NCI-H748 treated with DMSO at 0.1 percent for 48 hours (cell line): Measurements from ENCODE around the gene SLC29A4.
"Not testable (repeated sequence)": the region's sequence is repeated elsewhere in the genome, so short reads cannot be mapped to it uniquely, and the experiment has no call there.

Experiments used
- DNase-seq: peaks from one replicate; lab custom pipeline; 2025; lab: John Stamatoyannopoulos, UW

SLC29A4 gene

GRCh38 chr7:5296611-5297226, 14.0 kb downstream of the SLC29A4 start:
- no peak for DNase-seq

- no peak for DNase-seq
These were observed 17.6 kb downstream of the SLC29A4 start for GRCh38 chr7:5300366-5300765.

GRCh38 chr7:5302577-5302976, 19.8 kb downstream of the SLC29A4 start:
- no peak for DNase-seq

- no peak for DNase-seq
These were observed 20.3 kb downstream of the SLC29A4 start for GRCh38 chr7:5303061-5303460.

GRCh38 chr7:5303591-5304505, 21.1 kb downstream of the SLC29A4 start:
- no peak for DNase-seq

GRCh38 chr7:5305050-5305449, 22.3 kb downstream of the SLC29A4 start:
- DNase-seq, result not testable (repeated sequence)

- DNase-seq, result not testable (repeated sequence)
These were observed 24.7 kb downstream of the SLC29A4 start for GRCh38 chr7:5307221-5308142.

GRCh38 chr7:5309146-5309545, 26.4 kb downstream of the SLC29A4 start:
- no peak for DNase-seq

GRCh38 chr7:5310822-5311405, 28.2 kb downstream of the SLC29A4 start:
- DNase-seq, result no peak

- not testable (repeated sequence) for DNase-seq
These were observed 29.7 kb downstream of the SLC29A4 start for GRCh38 chr7:5312276-5313070.

- not testable (repeated sequence) for DNase-seq
These were observed 30.5 kb downstream of the SLC29A4 start for GRCh38 chr7:5313076-5313885.

- no peak for DNase-seq
These were observed 32.1 kb downstream of the SLC29A4 start for GRCh38 chr7:5314864-5315263.

- no peak for DNase-seq
These were observed 33.0 kb downstream of the SLC29A4 start for GRCh38 chr7:5315761-5316160.

- not testable (repeated sequence) for DNase-seq
These were observed 35.9 kb downstream of the SLC29A4 start for GRCh38 chr7:5318613-5319012.

- DNase-seq, result no peak
These were observed 37.6 kb downstream of the SLC29A4 start for GRCh38 chr7:5320391-5320790.

GRCh38 chr7:5320802-5321396, 38.2 kb downstream of the SLC29A4 start:
- no peak for DNase-seq

- DNase-seq, result no peak
These were observed 40.1 kb downstream of the SLC29A4 start for GRCh38 chr7:5322621-5323410.

- DNase-seq, result not testable (repeated sequence)
These were observed 41.3 kb downstream of the SLC29A4 start for GRCh38 chr7:5323800-5324781.
